ENCODE data around the gene SLC38A6. TPM values are rescaled to one million over a fixed set of nuclear protein-coding genes. Genes with fewer than 3 reads are reported as not detected.
A peak's percentile ranks its signal among the peaks of the same experiment; 100 is the strongest.

Gene SLC38A6
- polyA plus RNA-seq (2011; rRNA removed): 43.8 and 57.3 TPM in 2 replicates
- polyA minus RNA-seq (2011; rRNA and poly(A)+ RNA removed): 38.5 and 64.4 TPM in 2 replicates

DNA sequence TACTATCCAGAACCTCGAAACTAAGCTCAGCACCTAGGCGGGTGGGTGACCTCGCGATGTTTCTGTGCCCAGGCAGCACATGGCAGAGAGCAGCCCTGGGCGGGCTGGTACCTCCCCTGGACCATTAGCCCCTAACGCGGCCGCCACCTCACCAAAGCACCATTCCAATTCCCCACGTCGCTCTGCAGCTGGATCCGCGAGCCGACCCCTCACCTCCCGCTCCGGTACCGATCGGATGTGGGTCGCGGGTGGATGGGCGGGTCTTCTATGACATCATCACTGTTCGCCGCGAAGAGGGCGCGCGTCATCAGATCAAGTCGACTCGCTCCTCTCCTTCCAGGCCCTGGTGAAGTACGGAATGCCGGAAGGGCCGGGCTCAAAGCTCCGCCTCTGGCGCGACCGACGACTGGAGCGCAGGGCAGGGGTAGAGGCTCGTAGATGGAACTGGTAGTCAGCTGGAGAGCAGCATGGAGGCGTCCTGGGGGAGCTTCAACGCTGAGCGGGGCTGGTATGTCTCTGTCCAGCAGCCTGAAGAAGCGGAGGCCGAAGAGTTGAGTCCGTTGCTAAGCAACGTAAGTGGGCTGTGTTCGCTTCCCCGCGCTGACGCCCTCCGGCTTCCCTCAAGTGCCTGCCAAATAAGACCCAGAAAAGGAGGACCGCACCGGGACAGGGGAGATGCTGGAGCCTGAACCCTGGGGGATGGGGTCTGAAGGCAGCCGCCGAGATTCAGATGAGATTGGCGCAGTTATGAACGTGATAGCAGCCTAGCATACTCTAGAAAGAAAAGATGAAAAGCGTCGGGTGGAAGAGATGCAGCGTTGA, at the start of gene SLC38A6, which contains the start of gene TRMT5:
Gene SLC38A6, plus strand, starts transcription at position 435 of the 822 bp plus-strand sequence. Its CDS starts 33 bp downstream, at position 468.
Gene TRMT5, minus strand, starts transcription at position 269 of the 822 bp plus-strand sequence. Its CDS starts 106 bp downstream, at position 163.
- CTCF ChIA-PET: interaction anchor here (0.5 to 1.3 kb wide), 5 partner anchors 231 to 356 kb away, joined by 3 to 7 read pairs (median 3); no protein-coding TSS in a partner anchor
- Histone ChIP-seq H3K9me3 (ENCODE audit: control insufficient read depth, insufficient read depth, low read length) (no peaks in the 10 kb centered on the region), H3K4me3 (ENCODE audit: low read depth, low read length) (peak within 1 kb of the TSS; percentile 83), H3K27me3 (ENCODE audit: control insufficient read depth, insufficient read depth, low read length) (no peaks in the 10 kb centered on the region), H3K27ac (ENCODE audit: low read depth, low read length) (peak within 1 kb of the TSS; percentile 92)
- TF ChIP-seq, protein P1, sequence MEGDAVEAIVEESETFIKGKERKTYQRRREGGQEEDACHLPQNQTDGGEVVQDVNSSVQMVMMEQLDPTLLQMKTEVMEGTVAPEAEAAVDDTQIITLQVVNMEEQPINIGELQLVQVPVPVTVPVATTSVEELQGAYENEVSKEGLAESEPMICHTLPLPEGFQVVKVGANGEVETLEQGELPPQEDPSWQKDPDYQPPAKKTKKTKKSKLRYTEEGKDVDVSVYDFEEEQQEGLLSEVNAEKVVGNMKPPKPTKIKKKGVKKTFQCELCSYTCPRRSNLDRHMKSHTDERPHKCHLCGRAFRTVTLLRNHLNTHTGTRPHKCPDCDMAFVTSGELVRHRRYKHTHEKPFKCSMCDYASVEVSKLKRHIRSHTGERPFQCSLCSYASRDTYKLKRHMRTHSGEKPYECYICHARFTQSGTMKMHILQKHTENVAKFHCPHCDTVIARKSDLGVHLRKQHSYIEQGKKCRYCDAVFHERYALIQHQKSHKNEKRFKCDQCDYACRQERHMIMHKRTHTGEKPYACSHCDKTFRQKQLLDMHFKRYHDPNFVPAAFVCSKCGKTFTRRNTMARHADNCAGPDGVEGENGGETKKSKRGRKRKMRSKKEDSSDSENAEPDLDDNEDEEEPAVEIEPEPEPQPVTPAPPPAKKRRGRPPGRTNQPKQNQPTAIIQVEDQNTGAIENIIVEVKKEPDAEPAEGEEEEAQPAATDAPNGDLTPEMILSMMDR (IDR thresholded peaks at IDR 0.05; ENCODE audit: low read depth, low read length): no peak
- POLR2A ChIA-PET: interaction anchor here (0.6 to 2.1 kb wide), 9 partner anchors 16 to 356 kb away, joined by 3 to 9 read pairs (median 5); no protein-coding TSS in a partner anchor
- peak; percentile 93 for DNase-seq (ENCODE audit: low read depth, low spot score)

DNA sequence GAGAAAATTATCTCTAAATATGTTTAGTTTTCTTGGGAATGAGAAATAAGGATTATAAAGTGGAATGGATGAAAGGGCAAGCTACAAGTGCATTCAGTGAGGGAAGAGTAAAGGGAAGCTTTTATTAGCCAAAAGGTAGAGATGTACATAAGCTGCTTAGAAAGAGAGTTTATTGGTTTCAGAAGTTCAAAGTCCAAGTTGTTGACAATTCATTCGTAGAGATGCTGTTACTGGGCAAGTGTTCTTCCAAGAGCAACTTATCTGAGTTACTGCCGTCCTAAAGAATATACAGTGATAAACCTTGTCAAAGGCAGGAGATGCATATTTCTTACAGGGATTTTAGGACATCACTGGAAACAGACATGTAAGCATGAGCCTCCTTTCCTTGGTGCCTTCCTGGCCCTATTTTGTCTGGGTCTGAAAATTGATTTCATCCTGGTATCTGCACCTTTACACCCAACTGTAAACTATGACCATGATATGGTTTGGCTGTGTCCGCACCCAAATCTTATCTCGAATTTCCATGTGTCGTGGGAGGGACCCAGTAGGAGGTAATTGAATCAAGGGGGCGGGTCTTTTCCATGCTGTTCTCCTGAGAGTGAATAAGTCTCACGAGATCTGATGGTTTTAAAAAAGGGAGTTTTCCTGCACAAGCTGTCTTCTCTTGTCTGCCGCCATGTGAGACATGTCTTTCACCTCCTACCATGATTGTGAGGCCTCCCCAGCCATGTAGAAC, 47.0 kb upstream of the SLC38A6 start:
- CTCF ChIA-PET: no interaction called here
- Histone ChIP-seq H3K9me3 (ENCODE audit: control insufficient read depth, insufficient read depth, low read length) (no peaks in the 10 kb centered on the region), H3K27ac (ENCODE audit: low read depth, low read length) (no peak overlapping the region), H3K27me3 (ENCODE audit: control insufficient read depth, insufficient read depth, low read length) (no peaks in the 10 kb centered on the region), H3K4me3 (ENCODE audit: low read depth, low read length) (no peak overlapping the region)
- TF ChIP-seq, protein P1 (IDR thresholded peaks at IDR 0.05; ENCODE audit: low read depth, low read length): no peak
- DNase-seq (ENCODE audit: low read depth, low spot score): no peak
- POLR2A ChIA-PET: no interaction called here

DNA sequence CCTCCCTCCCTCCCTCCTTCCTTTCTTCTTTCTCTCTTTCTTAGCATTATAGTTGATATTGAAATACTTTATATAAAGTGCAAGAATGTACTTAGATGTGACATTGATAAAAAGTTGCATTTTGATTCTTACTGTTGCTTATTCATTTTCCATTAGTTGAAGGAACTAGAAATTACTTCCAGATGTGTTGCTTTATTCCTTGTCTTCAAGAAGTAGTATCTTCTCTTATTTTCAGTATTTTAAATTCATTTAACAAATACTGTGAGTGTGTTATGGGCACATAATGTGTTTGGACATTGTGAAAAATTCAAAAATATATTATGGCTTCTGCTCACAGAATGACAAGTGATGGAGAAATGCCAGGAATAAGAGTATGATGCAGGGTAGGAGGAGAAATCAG, 45.7 kb upstream of the SLC38A6 start:
- H3K9me3 ChIP-seq (ENCODE audit: control insufficient read depth, insufficient read depth, low read length): no peaks in the 10 kb centered on the region
- ChIA-PET POLR2A (no interaction called here), CTCF (no interaction called here)
- no peaks in the 10 kb centered on the region for H3K27me3 ChIP-seq (ENCODE audit: control insufficient read depth, insufficient read depth, low read length)
- H3K4me3 ChIP-seq (ENCODE audit: low read depth, low read length): no peak overlapping the region
- H3K27ac ChIP-seq (ENCODE audit: low read depth, low read length): no peak overlapping the region
- TF ChIP-seq, protein P1 (IDR thresholded peaks at IDR 0.05; ENCODE audit: low read depth, low read length): no peak
- no peak for DNase-seq (ENCODE audit: low read depth, low spot score)

DNA sequence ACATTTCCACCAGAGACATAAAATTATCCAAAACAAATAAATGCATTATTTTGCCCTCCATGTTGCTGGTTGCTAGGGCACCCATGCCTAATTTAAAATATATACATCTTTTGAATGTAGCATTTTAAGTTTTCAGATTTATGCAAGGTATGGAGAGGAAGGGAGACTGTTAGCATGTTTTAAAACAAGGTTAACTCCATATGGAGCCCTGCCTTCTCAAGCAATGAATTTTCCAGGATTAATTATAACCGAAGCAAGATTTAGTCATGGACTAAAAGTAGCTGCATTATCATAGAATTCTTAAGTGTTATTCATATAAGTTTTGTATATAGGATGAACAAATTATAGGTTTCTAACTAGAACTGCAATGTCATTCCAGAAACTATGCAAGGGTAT, 37.4 kb upstream of the SLC38A6 start:
- CTCF ChIA-PET: no interaction called here
- H3K4me3 ChIP-seq (ENCODE audit: low read depth, low read length): no peak overlapping the region
- no peaks in the 10 kb centered on the region for H3K9me3 ChIP-seq (ENCODE audit: control insufficient read depth, insufficient read depth, low read length)
- no peak for DNase-seq (ENCODE audit: low read depth, low spot score)
- POLR2A ChIA-PET: interaction anchor here (0.7 kb wide), 1 partner anchor 43 kb away, joined by 6 read pairs; no protein-coding TSS in a partner anchor
- H3K27me3 ChIP-seq (ENCODE audit: control insufficient read depth, insufficient read depth, low read length): no peaks in the 10 kb centered on the region
- H3K27ac ChIP-seq (ENCODE audit: low read depth, low read length): no peak overlapping the region
- TF ChIP-seq, protein P1 (IDR thresholded peaks at IDR 0.05; ENCODE audit: low read depth, low read length): no peak
